Cardiac fibroblast (primary cell): ENCODE results near the gene CFAP97.
"Not testable (repeated sequence)": the region's sequence is repeated elsewhere in the genome, so short reads cannot be mapped to it uniquely, and the experiment has no call there.

Source experiments
- DNase-seq, 2 donors: peaks; one replicate each; pipeline versions ENCODE4 v3.0.0 to v3.0.0-alpha.2; 2010; ENCODE audit warnings: low read depth in 2 of 2
- H3K4me3 ChIP-seq, 2 donors: replicated peaks in 1 of 2; 1 replicate in 1 of 2; 2 replicates in 1 of 2; pipeline ENCODE4 v1.5.1; 2011; ENCODE audit warnings: low read depth in 2 of 2, low read length in 2 of 2, mild to moderate bottlenecking in 2 of 2, moderate library complexity in 1 of 2
- CTCF ChIP-seq: IDR thresholded peaks from one replicate; pipeline ENCODE4 v1.5.1; 2011; ENCODE audit warnings: low read depth, mild to moderate bottlenecking, low read length, inconsistent platforms

CFAP97 gene

GRCh38 chr4:185120631-185120946 lies 83.2 kb downstream of the CFAP97 start:
- H3K4me3 ChIP-seq = no peak overlapping the region
- no peak for DNase-seq
- TF ChIP-seq CTCF = no peak

- no peak overlapping the region for H3K4me3 ChIP-seq
- no peak for DNase-seq
- TF ChIP-seq CTCF = no peak
Measured at GRCh38 chr4:185119927-185120630, 83.7 kb downstream of the CFAP97 start.

- not testable (repeated sequence) for DNase-seq
Measured at GRCh38 chr4:185119467-185119866, 84.3 kb downstream of the CFAP97 start.

GRCh38 chr4:185118876-185119275 lies 84.9 kb downstream of the CFAP97 start:
- no peak for TF ChIP-seq CTCF
- DNase-seq = no peak
- no peak overlapping the region for H3K4me3 ChIP-seq

More at GRCh38 chr4:185119467-185119866, 84.3 kb downstream of the CFAP97 start:
- not testable (repeated sequence) for H3K4me3 ChIP-seq

- no peak for DNase-seq
- no peak overlapping the region for H3K4me3 ChIP-seq
- no peak for TF ChIP-seq CTCF
Measured at GRCh38 chr4:185117300-185117934, 86.4 kb downstream of the CFAP97 start.

GRCh38 chr4:185115827-185116232 lies 88.0 kb downstream of the CFAP97 start:
- no peak overlapping the region for H3K4me3 ChIP-seq
- DNase-seq = peak; percentile 94 to 99
- no peak for TF ChIP-seq CTCF

- no peak for TF ChIP-seq CTCF
- peak in 1 of 2 donors; percentile 33 for DNase-seq
- H3K4me3 ChIP-seq = no peak overlapping the region
Measured at GRCh38 chr4:185113340-185113739, 90.5 kb downstream of the CFAP97 start.
